HG03565 (cell line): ENCODE results near the gene LYPD3.
"Not testable (repeated sequence)": the region's sequence is repeated elsewhere in the genome, so short reads cannot be mapped to it uniquely, and the experiment has no call there.

ENCODE experiments used
- ATAC-seq: cut with Tn5 transposase; IDR thresholded peaks from one replicate; pipeline ENCODE4 v1.9.1; 2021; ENCODE audit warnings: mild to moderate bottlenecking, moderate library complexity; ENCODE audit not compliant: unreplicated experiment

Gene LYPD3

DNA sequence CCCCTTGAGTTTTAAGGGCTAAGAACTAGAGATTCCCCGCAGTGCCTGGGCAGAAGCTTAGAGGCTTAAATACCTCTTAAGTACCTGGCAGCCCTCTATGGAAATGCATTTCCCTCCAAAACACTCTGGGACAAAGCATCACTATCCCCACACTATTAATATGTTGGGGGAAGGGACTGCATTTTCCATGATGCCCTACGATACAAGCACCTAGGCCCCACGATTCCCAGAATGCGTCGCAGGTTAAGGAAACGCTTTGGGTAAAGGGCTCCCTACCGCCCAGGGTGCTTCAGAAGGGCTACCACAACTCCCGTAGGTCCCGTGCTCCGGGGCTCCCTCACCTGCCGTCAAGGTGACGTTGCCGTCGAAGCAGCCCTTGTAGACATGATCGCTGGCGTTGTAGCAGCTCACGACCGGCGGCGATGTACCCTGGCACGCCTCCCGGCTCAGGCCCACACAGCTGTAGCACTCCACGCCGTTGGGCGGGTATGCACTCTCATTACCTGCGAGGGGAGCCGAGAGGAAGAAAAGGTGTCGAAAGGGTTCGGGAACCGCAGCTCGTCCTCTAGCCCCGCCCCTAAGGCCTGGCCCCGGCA is 2.5 kb downstream of the LYPD3 start:
- no peak for ATAC-seq

DNA sequence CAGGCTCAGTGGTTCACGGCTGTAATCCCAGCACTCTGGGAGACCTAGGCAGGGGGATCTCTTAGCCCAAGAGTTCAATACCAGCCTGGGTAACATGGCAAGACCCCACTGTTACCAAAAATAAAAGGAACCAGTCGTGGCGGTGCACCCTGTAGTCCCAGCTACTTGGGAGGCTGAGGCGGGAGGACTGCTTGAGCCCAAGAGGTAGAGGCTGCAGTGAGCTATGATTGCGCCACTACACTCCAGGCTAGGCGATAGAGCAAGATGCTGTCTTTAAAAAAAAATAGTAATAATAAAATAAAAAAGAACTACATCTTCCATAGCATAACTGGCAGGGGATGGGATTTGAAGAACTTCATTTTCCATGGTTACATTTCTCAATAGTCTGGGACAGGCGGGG is 3.0 kb downstream of the LYPD3 start:
- ATAC-seq, result no peak

DNA sequence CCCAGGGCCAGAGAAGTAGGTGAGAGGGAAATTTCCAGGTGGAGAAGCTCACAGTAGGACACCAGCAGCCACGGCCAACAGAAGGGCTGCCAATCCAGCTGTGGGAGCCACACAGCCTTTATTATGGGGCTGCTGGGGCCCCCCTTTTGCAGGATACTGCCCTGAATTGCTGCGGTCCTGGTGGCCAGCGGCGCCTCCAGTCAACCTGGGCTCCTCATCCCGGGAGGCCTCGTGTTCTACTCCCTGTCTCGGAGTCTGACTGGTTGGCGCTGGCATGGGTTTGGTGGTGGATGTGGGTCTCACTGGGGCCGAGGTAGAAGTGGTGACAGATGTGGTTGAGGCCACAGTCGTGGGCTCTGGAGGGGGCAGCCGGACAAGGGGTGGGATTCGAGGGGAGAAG is 4.1 kb downstream of the LYPD3 start:
- no peak for ATAC-seq

DNA sequence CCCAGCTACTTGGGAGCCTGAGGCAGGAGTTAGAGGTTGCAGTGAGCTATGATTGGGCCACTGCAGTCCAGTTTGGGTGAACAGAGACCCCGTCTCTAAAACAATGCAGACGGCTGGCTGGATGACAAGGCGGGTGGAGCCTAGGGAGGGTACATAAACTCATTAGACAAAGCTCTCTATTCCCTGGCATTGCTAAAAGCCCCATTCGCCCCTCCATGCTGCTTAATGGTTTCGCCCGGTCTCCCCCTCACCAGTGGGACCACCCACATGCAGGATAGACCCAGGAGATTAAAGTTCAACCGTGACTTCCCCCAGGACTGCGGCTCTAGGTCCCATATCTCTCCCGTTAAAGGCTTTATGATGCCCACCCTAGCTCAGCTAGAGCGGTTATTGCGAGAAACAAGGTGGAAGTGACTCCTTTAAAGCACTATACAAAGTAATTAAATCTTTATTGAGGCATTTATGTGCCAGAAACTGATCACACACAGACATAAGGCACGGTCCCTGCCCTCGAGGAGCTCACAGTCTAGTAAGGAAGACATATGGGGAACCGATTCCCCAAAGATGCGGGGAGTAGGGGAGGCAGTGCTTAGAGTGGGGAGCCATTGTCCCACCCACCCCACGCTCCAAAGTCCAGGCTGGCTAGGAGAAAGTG is 4.9 kb downstream of the LYPD3 start:
- ATAC-seq, result no peak

DNA sequence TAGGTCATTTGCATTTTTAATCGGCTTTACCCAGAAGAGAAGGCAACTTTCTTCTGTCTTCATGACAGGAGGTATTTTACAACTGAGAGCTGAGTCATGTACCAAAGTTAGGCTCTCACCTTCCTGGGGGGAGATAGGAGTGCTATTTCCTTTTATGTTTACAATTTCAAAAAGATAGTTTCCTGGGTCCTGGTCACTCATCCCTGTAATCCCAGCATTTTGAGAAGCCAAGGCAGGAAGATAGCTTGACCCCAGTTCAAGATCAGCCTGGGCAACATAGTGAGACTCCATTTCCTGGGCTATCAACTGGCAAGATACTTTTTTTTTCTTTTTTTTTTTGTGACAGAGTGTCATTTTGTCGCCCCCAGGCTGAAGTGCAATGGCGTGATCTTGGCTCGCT is 7.6 kb downstream of the LYPD3 start:
- no peak for ATAC-seq

DNA sequence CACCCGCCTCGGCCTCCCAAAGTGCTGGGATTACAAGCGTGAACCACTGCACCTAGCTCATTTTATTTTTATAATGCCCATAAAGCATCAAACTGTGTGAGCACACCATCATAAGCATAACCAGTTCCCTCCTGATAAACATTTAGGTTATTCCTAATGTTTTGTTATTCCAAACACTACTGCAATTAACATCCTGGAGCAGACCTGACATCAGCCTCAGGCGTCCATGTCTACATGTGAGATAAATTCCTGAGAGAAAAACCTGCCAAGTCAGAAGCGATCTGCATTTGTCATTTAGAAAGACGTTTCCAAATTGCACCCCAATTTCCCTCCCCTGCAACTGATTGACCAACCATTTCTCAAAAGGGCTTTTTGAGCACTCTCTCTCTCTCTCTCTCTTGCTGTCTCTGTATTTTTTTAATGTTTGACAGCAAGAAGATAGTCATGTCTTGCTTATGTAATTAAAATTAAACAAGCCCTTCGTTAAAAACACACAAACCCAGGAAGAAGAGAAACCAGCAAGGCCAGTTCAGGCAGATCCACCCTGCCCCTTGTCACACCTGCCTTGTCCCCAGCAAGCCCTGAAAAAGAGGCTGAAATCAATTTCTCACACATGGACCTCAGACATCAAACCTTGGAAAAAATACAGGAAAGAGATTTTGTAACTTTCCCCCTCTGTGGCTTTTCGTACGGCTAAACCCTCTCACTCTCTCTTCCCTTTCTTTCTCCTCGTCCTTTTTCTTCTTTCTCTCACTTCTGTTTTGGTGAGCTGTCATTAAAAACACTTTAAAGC is 9.9 kb downstream of the LYPD3 start:
- ATAC-seq, result no peak

DNA sequence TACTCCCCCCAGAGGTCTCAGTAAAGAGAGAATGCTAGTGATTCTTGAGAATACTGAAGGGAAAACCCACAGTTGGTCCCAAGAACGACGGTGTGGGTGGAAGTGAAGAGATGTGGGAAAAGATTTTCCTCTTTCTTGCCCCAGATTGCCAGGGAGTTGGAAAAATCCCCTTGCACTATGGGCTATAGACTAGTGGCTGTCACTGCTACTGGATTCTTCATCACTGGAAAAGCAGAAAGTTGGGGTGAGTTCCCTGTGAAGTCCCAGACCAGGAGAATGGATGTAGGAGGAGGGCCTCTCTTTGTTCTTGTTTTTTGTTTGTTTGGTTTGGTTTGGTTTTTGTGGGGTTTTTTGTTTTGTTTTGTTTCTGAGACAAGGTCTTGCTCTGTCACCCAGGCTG is 11.4 kb downstream of the LYPD3 start:
- ATAC-seq, result no peak

DNA sequence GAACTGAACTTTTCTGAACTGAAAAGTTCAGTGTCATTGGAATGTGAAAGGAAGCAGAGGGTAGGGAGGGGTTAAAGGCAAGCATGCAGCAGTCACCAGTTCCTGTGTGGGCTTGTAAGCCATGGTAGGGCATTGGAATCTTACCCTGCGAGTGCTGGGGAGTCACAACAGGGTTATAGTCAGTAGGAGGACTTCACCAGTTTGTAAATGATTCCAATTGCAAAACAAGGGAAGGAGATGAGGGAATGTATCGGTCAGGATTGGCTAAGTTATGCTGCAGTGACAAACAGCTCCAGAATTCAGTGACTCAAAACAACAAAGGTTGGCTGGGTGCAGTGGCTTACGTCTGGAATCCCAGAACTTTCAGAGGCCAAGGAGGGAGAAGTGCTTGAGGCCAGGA is 12.8 kb downstream of the LYPD3 start:
- ATAC-seq, result no peak

DNA sequence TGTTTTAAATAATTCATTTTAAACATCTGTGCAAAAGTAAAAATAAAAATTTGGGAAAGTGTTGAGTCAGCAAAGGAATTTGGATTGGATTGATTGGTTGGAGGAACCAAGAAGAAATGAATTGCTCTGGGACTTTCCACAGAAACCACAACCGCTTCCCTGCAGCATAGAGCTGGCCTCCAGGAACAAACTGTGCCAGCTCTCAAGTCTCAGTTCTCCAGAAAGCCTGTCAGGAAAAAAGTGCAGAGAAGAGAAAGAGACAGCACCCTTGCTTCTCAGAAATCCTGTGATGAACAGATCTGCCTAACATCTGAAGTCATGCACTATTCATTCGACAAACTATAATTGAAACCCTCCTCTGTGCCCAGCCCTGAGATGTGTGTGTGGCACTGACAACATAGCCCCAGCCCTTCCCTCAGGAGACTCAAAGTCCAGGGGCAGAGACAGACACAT is 14.8 kb downstream of the LYPD3 start:
- no peak for ATAC-seq

DNA sequence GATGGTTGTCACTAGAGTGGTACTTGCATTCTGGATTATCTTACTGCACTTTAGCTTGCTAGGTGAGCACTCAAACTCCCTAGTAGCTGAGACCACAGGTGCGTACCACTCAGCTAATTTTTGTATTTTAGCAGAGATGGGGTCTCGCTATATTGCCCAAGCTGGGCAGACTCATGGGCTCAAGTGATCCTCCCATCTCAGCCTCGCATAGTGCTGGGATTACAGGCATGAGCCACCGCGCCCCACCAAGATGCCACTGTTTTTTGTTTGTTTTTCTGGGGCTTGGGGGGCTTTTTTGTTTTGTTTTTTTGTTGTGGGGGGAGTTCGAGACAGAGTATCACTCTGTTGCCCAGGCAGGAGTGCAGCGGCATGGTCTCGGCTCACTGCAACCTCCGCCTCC is 17.8 kb downstream of the LYPD3 start:
- no peak for ATAC-seq

DNA sequence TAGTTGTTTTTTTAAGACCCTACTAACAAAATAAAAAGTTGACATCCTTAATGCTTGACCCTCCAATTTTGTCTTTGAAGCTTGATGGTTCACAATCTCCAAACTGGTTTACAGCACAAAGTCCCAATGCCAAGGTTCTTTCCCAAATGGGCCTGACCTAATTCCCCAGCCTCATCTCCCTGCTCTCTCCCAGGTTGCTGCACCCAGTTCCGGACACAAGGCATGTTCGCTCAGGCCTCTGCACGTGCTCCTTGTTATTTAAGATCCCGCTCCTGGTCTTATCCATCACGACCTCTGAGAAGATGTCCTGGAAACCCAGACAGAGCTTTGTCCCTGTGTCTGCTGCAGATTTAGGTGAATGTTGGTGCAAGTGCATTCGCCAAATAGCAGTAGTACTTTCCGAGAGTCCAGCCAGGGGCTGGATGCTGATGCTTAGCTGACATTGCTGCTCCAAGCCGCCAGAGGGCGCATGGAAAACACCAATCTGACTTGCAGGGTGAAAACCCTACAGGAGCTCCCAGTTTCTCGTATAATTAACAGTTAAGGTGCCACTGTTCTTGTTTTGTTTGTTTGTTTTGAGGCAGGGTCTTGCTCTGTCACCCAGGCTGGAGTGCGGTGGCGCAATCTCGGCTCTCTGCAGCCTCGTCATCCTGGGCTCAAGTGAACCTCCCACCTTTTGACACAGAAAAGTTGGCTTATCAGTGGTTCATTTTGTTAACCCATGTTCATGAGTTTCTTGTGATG is 18.5 kb downstream of the LYPD3 start:
- no peak for ATAC-seq

DNA sequence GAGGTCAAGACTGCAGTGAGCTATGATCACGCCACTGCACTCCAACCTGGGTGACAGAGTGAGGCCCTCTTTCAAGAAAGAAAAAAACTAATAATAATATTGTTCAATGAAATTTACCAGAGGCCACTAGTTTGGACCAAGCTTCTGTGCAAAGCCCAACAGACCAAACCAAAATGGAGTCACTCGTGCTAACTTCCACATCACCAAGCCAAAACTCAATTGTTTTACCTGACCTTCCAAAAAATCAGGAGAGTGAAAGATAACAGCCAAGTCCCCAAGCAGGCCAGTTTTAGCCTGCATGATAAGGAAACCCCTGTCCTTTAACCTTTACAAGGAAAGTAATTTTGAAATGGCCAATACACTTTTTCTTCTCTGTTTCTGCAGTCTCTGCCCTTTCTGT is 20.0 kb downstream of the LYPD3 start:
- no peak for ATAC-seq

DNA sequence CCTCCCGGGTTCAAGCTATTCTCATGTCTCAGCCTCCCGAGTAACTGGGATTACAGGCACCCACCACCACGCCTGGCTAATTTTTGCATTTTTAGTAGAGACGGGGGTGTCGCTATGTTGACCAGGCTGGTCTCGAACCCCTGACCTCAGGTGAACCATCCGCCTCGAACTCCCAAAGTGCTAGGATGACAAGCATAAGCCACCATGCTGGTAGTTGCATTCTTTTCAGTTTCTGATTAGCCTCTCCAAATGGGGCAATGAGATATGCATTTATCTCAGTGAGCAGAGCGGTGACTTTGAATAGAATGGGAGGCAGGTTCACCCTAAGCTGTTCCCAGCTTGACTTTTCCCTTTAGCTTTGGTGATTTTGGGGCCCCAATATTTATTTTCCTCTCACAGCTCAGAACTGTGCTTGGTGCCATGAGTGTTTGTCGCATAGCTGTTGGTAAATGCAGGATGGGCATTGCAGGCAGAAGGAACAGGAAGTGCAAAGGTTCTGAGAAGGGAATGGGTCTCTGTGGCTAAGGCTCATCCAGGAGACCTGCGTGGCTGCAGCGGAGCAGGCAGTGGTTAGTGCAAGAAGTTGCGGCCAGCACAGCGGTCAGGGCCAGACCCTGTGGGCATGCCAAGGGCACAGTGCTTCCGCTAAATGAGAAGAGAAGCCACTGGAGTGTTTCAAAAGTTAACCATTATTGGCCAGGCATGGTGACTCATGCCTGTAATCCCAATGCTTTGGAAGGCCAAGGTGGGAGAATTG is 20.7 kb downstream of the LYPD3 start:
- no peak for ATAC-seq

DNA sequence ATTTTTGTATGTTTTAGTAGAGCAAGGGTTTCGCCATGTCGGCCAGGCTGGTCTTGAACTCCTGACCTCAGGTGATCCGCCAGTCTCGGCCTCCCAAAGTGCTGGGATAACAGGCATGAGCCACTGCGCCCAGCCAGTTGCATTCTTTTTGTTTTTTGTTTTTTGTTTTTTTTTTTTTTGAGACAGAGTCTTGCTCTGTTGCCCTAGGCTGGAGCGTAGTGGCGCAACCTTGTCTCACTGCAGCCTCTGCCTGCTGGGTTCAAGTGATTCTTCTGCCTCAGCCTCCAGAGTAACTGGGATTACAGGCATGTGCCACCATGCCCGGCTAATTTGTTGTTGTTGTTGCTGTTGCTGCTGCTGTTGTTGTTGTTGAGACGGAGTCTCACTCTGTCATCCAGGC is 21.3 kb downstream of the LYPD3 start:
- ATAC-seq, result not testable (repeated sequence)

DNA sequence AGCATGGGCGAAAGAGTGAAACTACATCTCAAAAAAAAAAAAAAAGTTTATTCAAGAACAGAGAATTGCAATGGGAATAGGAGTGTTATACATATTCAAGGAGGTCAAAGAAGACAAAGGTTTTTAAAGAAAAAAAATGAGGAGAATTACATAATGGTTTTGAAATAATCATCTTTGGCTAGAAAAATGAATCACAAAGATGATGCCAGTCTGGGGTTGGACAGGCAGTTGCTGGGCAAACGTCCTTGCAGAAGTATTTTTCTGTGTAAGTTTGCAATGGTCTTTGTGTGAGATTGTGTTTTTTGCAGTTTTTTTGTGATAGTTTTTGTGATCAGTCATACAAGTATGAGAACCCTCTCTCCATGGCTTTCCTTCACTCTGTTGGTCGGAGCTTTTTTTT is 23.7 kb downstream of the LYPD3 start:
- ATAC-seq, result no peak

DNA sequence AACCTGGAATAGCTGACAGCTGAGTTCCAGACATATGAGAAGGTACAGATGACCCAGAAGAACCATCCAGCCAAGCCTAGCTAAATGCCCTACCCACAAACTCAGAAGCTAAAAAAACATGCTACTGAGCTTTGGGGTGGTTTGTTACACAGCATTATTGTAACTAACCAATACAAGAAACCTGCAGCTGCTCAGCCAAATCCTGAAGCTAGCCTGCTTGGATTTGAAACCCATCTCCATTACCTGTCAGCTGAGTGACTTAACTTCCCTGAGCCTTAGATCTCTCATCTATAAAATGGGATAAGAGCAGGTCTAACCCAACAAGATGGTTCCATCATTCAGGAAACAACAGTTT is 25.7 kb downstream of the LYPD3 start:
- ATAC-seq, result no peak

DNA sequence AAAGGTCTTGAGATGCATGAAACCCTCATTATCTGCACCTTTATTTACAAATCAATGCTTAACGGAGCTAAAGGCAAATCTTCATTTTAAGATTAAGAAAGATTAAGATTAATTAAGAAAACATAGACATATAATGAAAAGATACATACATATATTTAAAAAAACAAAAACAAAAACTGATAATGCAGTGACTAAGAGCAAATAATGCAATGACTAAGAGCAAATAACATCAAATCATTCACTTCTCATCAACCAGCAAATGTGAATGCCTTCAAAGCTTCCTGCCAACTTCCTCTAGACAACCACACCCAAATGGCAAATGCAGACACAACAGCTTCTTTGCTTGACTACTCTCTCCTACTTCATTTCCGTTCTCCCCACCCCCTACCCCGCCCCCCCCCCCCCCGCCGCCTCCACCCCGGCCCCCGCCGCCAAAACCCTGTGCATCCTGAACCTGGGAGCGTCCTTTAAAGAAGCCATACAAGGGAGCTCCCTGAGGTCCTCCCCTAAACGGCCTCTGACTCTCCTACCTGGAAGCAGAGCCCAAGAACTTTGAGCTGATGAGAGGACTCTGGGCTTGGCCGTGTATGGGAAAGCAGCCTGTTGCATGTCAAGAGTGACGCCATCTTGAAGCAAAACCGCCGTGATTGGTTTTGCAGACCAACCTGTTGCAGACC is 26.2 kb downstream of the LYPD3 start:
- no peak for ATAC-seq

DNA sequence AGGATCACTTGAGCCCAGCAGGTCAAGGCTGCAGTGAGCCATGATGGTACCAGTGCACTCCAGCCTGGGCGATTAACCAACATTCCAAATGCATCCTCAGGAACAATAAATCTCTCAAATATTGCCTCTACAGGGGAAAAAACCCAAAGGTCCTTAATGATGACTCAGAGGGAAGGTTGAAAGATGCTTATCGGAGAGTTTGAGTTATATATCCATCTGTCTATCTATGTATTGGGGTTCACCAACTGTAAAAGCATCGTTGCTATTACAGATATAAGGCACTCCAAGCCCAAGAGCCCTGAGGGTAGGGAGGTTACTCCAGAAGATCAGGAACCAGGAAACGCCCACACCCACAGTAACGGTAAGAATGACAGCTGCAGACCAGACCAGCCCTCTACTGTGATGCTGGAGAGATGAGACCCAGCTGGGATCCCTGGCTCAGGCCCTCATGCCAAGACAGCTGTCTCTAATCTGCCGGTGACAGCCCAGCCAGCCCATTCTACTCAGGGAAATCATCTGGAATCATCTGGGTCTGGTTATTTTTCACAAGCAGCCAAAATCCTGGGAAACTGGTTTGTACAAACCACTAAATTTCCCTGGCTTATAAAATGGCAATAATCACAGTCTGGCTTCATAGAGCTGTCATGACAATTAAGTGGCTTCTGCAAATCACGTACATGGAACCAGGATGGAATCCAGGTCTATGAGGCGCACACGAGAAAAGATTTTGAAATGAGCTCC is 26.9 kb downstream of the LYPD3 start:
- no peak for ATAC-seq

DNA sequence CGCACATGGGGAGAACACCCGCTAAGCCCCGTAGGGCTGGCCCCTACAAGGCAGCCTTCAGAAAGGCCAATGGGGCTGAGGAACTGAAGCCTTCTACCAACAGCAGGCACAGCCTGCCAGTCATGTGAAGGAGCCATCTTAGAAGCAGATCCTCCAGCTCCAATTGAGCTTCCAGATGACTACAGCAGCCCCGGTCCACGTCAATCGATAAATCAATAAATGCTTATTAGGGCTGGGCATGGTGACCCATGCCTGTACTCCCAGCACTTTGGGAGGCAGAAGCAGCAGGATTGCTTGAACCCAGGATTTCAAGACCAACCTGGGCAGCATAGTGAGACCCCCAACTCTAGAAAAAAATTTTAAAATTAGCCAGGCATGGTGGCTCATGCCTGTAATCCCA is 27.7 kb downstream of the LYPD3 start:
- ATAC-seq, result no peak

DNA sequence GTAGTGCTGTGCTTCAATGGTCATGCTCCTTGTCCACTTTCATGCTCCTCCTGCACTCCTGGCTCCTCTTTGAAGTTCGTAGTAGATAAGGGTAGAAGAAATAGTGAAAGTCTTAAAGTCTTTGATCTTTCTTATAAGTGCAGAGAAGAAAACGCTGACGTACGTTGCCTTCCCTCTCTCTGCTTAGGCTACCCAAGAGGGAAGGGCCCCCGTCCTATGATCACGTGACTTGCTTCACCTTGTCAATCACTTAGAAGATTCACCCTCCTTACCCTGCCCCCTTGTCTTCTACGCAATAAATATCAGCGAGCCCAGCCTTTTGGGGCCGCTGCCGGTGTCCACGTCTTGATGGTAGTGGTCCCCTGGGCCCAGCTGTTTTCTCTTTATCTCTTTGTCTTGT is 28.1 kb downstream of the LYPD3 start:
- ATAC-seq, result not testable (repeated sequence)
